HG02840 (cell line): ENCODE data around the gene ARL13B.
A peak's percentile ranks its signal among the peaks of the same experiment; 100 is the strongest.
"Not testable (repeated sequence)": the region's sequence is repeated elsewhere in the genome, so short reads cannot be mapped to it uniquely, and the experiment has no call there.

Experiments
- ATAC-seq: cut with Tn5 transposase; IDR thresholded peaks from one replicate; pipeline ENCODE4 v1.9.1; 2021; ENCODE audit warnings: mild to moderate bottlenecking, moderate library complexity, moderate number of reproducible peaks; ENCODE audit not compliant: unreplicated experiment, low FRiP score

ARL13B gene

GRCh38 chr3:94050546-94050945 lies 70.6 kb downstream of the ARL13B start:
- ATAC-seq = no peak

GRCh38 chr3:94061297-94061696 lies 81.3 kb downstream of the ARL13B start:
- no peak for ATAC-seq

DNA sequence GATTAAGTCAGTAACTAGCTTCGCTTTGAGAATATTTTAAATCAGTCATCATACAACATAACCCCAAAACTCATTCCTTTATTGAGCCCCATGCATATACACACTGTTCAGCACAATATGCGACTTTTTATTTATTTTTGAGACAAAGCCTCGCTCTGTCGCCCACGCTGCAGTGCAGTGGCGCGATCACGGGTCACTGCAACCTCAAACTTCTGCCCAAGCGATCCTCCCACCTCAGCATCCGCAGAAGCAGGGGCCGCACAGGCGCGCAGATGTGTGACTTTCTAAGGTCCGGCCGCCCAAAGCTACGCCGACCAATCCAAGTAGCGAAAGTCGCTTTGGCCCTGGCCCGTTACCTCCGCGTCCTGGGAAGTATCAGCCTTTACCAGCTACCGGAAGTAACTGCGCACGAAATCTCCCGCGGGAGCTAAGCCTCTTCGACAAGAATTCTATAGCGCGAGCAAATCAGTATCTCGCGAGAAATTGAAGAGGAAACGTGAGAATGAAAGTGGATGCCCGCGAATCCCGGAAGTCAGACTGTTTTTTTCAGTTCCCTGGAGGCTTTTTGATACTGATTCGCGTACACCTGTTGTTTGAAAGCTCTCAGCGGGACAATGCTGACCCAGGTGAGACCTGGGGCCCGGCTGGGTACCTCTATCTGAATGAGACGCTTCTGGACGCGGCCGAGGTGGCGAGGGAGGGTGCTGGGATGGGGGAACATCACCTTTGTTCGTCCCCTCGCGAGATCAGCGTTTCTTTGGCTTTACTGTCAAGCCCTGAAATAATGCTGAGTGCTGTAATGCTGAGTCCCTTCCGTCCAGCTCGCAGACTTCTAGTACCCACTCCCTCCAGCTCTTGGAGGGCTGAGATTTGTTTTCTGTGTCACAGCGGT lies 82.8 kb downstream of the ARL13B start, which contains the start of the genes DHFR2 and NSUN3:
Gene DHFR2 (minus strand): TSS at position 404 of the 892 bp plus-strand sequence. CDS start 1,405 bp downstream, outside the sequence.
Gene NSUN3 (plus strand): TSS at position 549 of the 892 bp plus-strand sequence. CDS start 66 bp downstream, at position 615.
- peak; percentile 96 for ATAC-seq

DNA sequence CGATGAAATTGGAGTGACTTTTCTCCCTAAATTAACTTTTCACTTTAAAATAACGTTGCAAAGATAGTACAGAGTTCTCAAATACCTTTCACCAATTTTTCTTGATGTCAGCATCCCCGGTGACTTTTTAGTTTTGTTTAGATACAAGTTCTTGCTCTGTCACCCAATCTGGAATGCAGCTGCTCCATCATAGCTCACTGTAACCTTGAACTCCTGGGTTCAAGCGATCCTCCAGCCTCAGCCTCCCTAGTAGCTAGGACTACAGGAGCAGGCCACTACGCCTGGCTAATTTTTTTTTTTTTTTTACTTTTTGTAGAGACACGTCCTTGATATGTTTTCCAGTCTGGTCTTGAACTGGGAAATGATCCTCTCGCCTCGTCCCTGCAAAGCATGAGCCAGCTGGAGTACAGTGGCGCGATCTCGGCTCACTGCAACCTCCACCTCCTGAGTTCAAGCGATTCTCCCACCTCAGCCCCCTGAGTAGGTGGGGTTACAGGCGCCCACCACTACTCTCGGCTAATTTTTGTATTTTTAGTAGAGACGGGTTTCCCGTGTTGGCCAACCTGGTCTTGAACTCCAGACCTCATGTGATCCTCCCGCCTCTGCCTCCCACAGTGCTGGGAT lies 83.7 kb downstream of the ARL13B start:
- ATAC-seq = no peak

DNA sequence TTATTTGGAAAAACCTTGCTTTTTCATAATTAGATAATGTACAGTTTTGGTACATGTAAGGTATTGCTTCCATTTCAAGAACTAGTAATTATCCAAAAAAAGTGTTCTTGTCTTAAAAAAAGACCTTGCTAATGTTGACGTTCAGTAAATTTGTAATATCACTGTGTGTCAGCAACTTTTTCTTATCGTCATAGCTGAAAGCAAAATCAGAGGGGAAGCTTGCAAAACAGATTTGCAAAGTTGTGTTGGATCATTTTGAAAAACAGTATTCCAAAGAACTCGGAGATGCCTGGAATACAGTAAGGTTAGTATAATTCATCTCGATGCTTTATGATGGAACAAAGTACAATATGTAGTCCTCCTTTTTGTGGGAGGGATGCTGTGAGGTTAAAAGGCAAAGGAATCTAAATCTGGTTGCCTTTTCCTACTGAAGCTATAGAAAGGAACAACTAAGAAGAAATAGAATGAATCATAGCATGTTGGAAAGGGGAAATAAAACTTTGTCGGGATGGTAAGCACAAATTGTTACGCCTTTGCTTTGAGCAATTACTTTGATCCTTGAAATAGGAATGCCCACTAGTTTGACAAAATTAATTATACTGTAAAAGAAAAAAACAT lies 84.4 kb downstream of the ARL13B start:
- no peak for ATAC-seq

DNA sequence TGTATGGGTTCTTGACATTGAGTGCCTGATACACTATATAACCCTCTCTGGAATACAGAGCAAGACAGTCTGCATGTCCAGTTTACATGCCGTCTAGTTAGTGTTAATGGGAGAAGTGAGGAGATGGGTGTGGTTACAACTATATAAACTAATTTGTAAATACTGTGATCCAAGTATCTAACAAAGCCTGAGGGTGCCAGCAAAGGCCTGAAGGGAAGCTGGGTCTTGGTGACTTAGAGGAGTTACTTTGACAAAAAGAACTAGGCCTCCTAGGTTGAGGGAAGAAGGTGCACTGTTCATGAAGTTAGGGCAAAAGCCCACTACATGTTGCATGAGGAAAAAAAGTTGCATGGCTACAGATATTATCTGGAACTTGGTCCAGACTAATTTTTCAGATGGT lies 85.2 kb downstream of the ARL13B start:
- ATAC-seq = no peak

- no peak for ATAC-seq
These were observed 86.0 kb downstream of the ARL13B start for GRCh38 chr3:94065819-94066480.

- ATAC-seq = no peak
These were observed 86.8 kb downstream of the ARL13B start for GRCh38 chr3:94066506-94067500.

DNA sequence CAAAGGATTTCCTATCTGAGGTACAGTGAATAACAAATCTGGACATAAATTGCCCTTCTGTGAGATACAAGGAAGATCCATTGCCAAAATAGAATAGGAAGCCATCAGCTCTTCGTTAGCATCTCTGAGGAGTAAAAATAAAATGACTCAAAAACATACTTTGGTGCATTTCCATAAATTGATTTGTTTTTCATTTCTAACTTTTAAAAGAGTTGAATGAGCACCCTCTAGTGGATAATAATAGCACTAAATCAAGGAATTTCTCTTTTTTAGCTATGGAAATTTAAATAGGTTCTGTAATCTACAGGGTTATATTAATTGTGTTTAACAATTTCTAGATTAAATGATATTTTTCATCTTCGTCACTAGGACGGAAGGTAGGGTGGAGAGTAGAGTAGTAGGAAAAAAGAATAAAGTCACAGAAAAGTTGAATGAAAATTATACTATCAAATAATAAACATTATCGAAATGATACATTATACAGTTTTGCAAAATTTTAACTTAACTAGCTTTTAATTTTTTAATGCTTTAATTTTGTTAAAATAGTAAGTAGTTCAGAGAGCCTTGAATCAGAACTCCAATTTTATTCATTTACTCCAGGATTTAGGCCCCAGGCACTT lies 89.3 kb downstream of the ARL13B start:
- ATAC-seq = no peak

DNA sequence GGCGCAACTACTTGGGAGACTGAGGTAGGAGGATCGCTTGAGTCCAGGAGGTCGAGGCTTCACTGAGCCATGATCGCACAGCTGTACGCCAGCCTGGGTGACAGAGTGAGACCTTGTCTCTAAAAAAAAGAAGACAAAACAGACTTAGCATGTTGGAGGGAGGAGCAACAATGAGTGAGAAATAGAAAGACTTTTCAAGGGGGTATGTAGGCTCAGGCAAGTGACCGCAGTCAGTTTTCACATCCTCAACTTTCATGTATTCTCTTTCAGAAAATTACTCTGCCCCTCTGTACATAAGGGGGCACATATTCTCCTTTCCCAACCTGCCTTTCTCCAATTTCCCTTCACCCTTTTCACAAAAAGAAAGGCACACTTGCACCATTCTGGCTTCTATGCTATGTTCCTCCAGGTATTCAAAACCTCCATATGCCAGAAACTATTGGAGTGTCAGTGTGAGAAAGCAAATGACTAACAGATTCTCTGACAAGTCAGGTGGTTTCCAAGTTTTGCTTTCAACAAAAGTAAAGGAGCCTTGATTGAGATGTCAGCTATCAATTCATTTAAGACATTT lies 90.5 kb downstream of the ARL13B start:
- peak; percentile 79 for ATAC-seq

GRCh38 chr3:94071713-94072284 lies 91.8 kb downstream of the ARL13B start:
- peak; percentile 75 for ATAC-seq

DNA sequence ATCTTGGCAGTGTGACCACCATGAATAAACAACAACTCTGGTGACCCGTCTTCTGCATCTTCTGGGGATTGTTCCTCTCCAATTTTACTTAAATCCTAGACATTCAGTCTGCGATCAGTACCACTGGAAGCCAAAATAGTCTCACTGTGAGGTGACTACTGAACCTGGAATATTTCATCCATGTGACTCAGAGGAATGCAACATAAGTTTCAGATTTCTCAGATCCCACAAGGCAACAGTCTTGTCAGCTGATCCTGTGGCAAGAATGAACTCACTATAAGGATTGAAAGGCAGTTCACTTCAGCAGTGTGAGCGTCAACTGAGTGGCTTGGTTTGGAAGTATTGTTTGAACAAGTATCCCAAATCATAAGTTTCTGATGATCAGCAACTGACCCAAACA lies 96.1 kb downstream of the ARL13B start:
- no peak for ATAC-seq

DNA sequence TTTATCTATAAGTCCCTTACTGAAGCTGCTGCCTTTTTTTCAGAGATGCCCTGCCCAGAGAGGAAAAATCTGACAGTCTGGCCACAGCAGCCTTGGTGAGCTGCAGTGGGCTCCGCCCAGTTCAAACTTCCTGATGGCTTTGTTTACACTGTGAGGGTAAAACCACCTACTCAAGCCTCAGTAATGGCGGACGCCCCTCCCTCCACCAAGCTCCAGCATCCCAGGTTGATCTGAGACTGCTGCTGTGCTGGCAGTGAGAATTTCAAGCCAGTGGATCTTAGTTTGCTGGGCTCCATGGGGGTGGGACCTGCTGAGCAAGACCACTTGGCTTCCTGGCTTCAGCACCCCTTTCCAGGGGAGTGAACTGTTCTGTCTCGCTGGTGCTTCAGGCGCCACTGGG lies 100.6 kb downstream of the ARL13B start:
- ATAC-seq = not testable (repeated sequence)

GRCh38 chr3:94081884-94082283 lies 101.9 kb downstream of the ARL13B start:
- no peak for ATAC-seq

GRCh38 chr3:94082391-94082937 lies 102.5 kb downstream of the ARL13B start:
- ATAC-seq = no peak

- peak; percentile 72 for ATAC-seq
These were observed 103.3 kb downstream of the ARL13B start for GRCh38 chr3:94083261-94083660.

GRCh38 chr3:94089126-94089525 lies 109.2 kb downstream of the ARL13B start:
- no peak for ATAC-seq

- ATAC-seq = no peak
These were observed 112.1 kb downstream of the ARL13B start for GRCh38 chr3:94092086-94092485.
